CD8-positive, alpha-beta memory T cell (primary cell): Measurements from ENCODE around the gene RNASET2. TPM values are rescaled to one million over a fixed set of nuclear protein-coding genes. Genes with fewer than 3 reads are reported as not detected.

ENCODE experiments used
- CTCF ChIA-PET: fragments of 350-600 bp; sonication (Branson Sonifier 250); formaldehyde crosslinking; loops from one replicate; lab custom pipeline; 2021; ENCODE audit warnings: antibody characterized with exemption; lab: Charles Lee
- POLR2A ChIA-PET: fragments of 350-600 bp; sonication (Branson Sonifier 250); formaldehyde crosslinking; loops from one replicate; lab custom pipeline; 2021; ENCODE audit warnings: antibody characterized with exemption; lab: Charles Lee
- DNase-seq, 5 donors: peaks; one replicate each; pipeline versions ENCODE4 v3.0.0 to v3.0.0-alpha.2; 2020 to 2022; ENCODE audit warnings: mixed read lengths in 1 of 5
- H3K27ac ChIP-seq: one replicate; pipeline ENCODE4 v1.7.0; 2013; ENCODE audit warnings: low read depth, mild to moderate bottlenecking, low read length, moderate library complexity
- H3K27me3 ChIP-seq: 2 replicates; pipeline ENCODE4 v1.7.0; 2013; ENCODE audit warnings: low read length, mild to moderate bottlenecking; ENCODE audit not compliant: insufficient read depth, poor library complexity, severe bottlenecking
- H3K36me3 ChIP-seq: 2 replicates; pipeline ENCODE4 v1.7.0; 2013; ENCODE audit warnings: mild to moderate bottlenecking, low read length, moderate library complexity; ENCODE audit not compliant: insufficient read depth
- H3K4me1 ChIP-seq: 2 replicates; pipeline ENCODE4 v1.7.0; 2013; ENCODE audit warnings: mild to moderate bottlenecking, low read length, moderate library complexity; ENCODE audit not compliant: insufficient read depth
- H3K4me3 ChIP-seq: 2 replicates; pipeline ENCODE4 v1.7.0; 2013; ENCODE audit warnings: mild to moderate bottlenecking, low read length
- H3K9me3 ChIP-seq: 2 replicates; pipeline ENCODE4 v1.7.0; 2013; ENCODE audit warnings: mild to moderate bottlenecking, low read length
- H3K27ac Mint-ChIP-seq, 8 donors: one replicate each; pipeline ENCODE4 v1.8.0; 2020 to 2021; ENCODE audit warnings: mixed read lengths in 8 of 8, mild to moderate bottlenecking in 6 of 8, inconsistent platforms in 3 of 8, moderate library complexity in 3 of 8
- H3K27me3 Mint-ChIP-seq, 2 donors: one replicate each; pipeline ENCODE4 v1.8.0; 2020 to 2021; ENCODE audit warnings: mixed read lengths in 2 of 2, mild to moderate bottlenecking in 1 of 2, moderate library complexity in 1 of 2
- H3K36me3 Mint-ChIP-seq, 3 donors: one replicate each; pipeline ENCODE4 v1.8.0; 2020 to 2021; ENCODE audit warnings: mixed read lengths in 3 of 3, inconsistent platforms in 1 of 3, mild to moderate bottlenecking in 1 of 3
- H3K4me1 Mint-ChIP-seq, 3 donors: one replicate each; pipeline ENCODE4 v1.8.0; 2020 to 2021; ENCODE audit warnings: mixed read lengths in 3 of 3, inconsistent platforms in 1 of 3, mild to moderate bottlenecking in 1 of 3
- H3K4me3 Mint-ChIP-seq, 7 donors: one replicate each; pipeline ENCODE4 v1.8.0; 2020 to 2021; ENCODE audit warnings: mixed read lengths in 7 of 7, mild to moderate bottlenecking in 6 of 7, moderate library complexity in 4 of 7, inconsistent platforms in 2 of 7
- H3K9me3 Mint-ChIP-seq, 5 donors: one replicate each; pipeline ENCODE4 v1.8.0; 2020 to 2022; ENCODE audit warnings: mixed read lengths in 5 of 5, mild to moderate bottlenecking in 3 of 5, moderate library complexity in 2 of 5, inconsistent platforms in 1 of 5
- polyA plus RNA-seq: library from polyadenylated mRNA; unstranded; fragments of 300-500 nt; fragmentation: Illumina TruSeq; gene quantifications from one replicate; pipeline ENCODE4 v1.2.3, GENCODE V29; 2021
- total RNA-seq, 2 experiments: library from RNA; stranded (reverse); gene quantifications; one replicate each; pipeline ENCODE4 v1.2.3, GENCODE V29; 2021

The RNASET2 gene
- total and polyA plus RNA-seq, 3 experiments from 2014 or later, result 22.3 to 232 (median 27.6) TPM

DNA sequence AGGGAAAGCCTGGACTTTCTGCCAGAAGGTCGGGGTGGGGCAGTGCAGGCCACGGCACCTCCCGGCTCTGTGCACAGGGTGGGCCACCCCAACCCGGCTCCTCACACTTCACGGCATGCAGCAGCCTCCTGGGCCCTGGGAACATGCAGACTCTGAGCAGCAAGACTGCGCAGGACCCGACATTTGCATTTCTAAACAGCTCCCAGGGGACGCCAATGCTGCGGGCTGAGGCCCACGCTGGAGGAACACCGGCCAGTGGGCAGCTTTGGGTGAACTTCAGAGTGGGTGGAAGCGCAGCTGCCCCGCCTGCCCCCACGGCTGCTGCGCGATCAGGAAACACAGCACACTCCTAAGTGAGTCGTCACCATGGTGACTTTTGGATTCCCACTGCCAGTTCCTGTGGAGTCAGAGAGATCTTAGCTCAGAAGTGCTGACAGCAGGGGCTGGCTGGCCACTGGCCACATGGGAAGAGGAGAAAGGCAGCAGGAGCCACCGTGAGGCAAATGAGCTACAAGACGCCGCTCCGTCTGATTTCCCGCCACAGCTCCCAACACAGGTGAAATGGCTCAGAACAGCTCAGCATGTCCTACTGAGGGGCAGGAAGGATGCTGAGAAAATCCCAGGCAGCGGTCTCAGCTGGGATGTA lies 52.1 kb downstream of the RNASET2 start:
- ChIA-PET CTCF (interaction anchor here (1.8 kb wide), 1 partner anchor 85 kb away, joined by 4 read pairs; no protein-coding TSS in a partner anchor), POLR2A (no interaction called here)
- H3K27ac Mint-ChIP-seq, result no peak overlapping the region

DNA sequence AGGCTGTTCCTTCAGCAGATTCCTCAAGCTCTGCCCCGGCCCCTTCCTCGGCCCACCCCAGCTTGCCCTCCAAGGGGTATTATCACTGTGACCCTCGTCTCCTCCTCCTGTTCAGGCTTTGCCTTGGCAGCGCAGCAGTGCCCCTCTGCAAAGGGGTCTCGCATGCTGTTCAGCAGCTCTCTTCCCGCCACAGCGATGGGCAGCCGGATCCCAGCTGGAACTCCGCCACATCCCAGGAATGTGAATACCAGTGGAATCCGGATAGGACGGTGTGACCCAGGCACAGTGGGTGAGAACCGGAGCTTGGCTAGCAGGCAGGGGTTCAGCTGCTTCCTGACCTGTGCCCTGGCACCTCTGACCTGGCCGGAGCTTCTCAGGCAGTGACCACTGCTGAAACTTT lies 52.9 kb downstream of the RNASET2 start:
- Mint-ChIP-seq H3K27ac (no peak overlapping the region), H3K4me1 (peaks cover 16 to 21% (median 19%) of the 10 kb centered on the region in 3 donors), H3K27me3 (no peaks in the 10 kb centered on the region), H3K36me3 (peaks cover 0 to 2% (median 0%) of the 10 kb centered on the region in 3 donors), H3K4me3 (no peak overlapping the region), H3K9me3 (peaks cover 0 to 2% (median 0%) of the 10 kb centered on the region in 5 donors)
- Histone ChIP-seq H3K9me3 (no peaks in the 10 kb centered on the region), H3K36me3 (no peaks in the 10 kb centered on the region), H3K27ac (no peak overlapping the region), H3K4me1 (peaks cover 12% of the 10 kb centered on the region), H3K27me3 (no peaks in the 10 kb centered on the region), H3K4me3 (no peak overlapping the region)
- CTCF ChIA-PET, result interaction anchor here (1.4 to 1.8 kb wide), 2 partner anchors 15 to 86 kb away, joined by 3 to 4 read pairs; no protein-coding TSS in a partner anchor
- POLR2A ChIA-PET, result no interaction called here
- no peak for DNase-seq

More for the DNA sequence above, 52.1 kb downstream of the RNASET2 start:
- peaks cover 0 to 2% (median 0%) of the 10 kb centered on the region in 3 donors for H3K36me3 Mint-ChIP-seq
- no peak overlapping the region for H3K4me3 ChIP-seq
- H3K36me3 ChIP-seq, result no peaks in the 10 kb centered on the region
- H3K4me3 Mint-ChIP-seq, result no peak overlapping the region
- H3K9me3 Mint-ChIP-seq, result peaks cover 0 to 2% (median 0%) of the 10 kb centered on the region in 5 donors
- no peaks in the 10 kb centered on the region for H3K9me3 ChIP-seq
- no peak for DNase-seq
- peaks cover 16 to 24% (median 19%) of the 10 kb centered on the region in 3 donors for H3K4me1 Mint-ChIP-seq
- H3K27me3 ChIP-seq, result no peaks in the 10 kb centered on the region
- peaks cover 12% of the 10 kb centered on the region for H3K4me1 ChIP-seq
- H3K27ac ChIP-seq, result no peak overlapping the region
- peaks cover 0 to 1% of the 10 kb centered on the region in 2 donors for H3K27me3 Mint-ChIP-seq

GRCh38 chr6:166903027-166903426 lies 53.3 kb downstream of the RNASET2 start:
- peaks cover 12 to 17% (median 16%) of the 10 kb centered on the region in 3 donors for H3K4me1 Mint-ChIP-seq
- POLR2A ChIA-PET, result no interaction called here
- peaks cover 0 to 2% (median 0%) of the 10 kb centered on the region in 3 donors for H3K36me3 Mint-ChIP-seq
- H3K27me3 ChIP-seq, result no peaks in the 10 kb centered on the region
- no peak overlapping the region for H3K27ac ChIP-seq
- no peaks in the 10 kb centered on the region for H3K36me3 ChIP-seq
- H3K4me3 Mint-ChIP-seq, result no peak overlapping the region
- no peak overlapping the region for H3K27ac Mint-ChIP-seq
- H3K9me3 ChIP-seq, result no peaks in the 10 kb centered on the region
- peaks cover 11% of the 10 kb centered on the region for H3K4me1 ChIP-seq
- no peak for DNase-seq
- H3K9me3 Mint-ChIP-seq, result peaks cover 0 to 2% (median 0%) of the 10 kb centered on the region in 5 donors
- CTCF ChIA-PET, result interaction anchor here (1.4 to 1.8 kb wide), 2 partner anchors 16 to 87 kb away, joined by 3 to 4 read pairs; no protein-coding TSS in a partner anchor
- no peaks in the 10 kb centered on the region for H3K27me3 Mint-ChIP-seq
- H3K4me3 ChIP-seq, result no peak overlapping the region

- Histone ChIP-seq H3K27ac (no peak overlapping the region), H3K4me1 (peaks cover 4% of the 10 kb centered on the region), H3K4me3 (no peak overlapping the region), H3K36me3 (no peaks in the 10 kb centered on the region), H3K27me3 (no peaks in the 10 kb centered on the region), H3K9me3 (no peaks in the 10 kb centered on the region)
- H3K27me3 Mint-ChIP-seq, result no peaks in the 10 kb centered on the region
- ChIA-PET CTCF (interaction anchor here (1.4 kb wide), 1 partner anchor 17 kb away, joined by 3 read pairs; no protein-coding TSS in a partner anchor), POLR2A (no interaction called here)
- H3K9me3 Mint-ChIP-seq, result peaks cover 0 to 2% (median 0%) of the 10 kb centered on the region in 5 donors
- H3K27ac Mint-ChIP-seq, result peak overlapping the region in 1 of 8 donors; percentile 57
- peaks cover 0 to under 1% (median 0%) of the 10 kb centered on the region in 3 donors for H3K36me3 Mint-ChIP-seq
- peaks cover 5 to 10% (median 8%) of the 10 kb centered on the region in 3 donors for H3K4me1 Mint-ChIP-seq
- no peak overlapping the region for H3K4me3 Mint-ChIP-seq
- DNase-seq, result no peak
Observed at GRCh38 chr6:166902211-166902755, 54.1 kb downstream of the RNASET2 start.

GRCh38 chr6:166901626-166902025 lies 54.7 kb downstream of the RNASET2 start:
- ChIA-PET POLR2A (no interaction called here), CTCF (no interaction called here)
- Histone ChIP-seq H3K4me3 (no peak overlapping the region), H3K36me3 (no peaks in the 10 kb centered on the region), H3K27me3 (no peaks in the 10 kb centered on the region), H3K9me3 (no peaks in the 10 kb centered on the region), H3K27ac (no peak overlapping the region), H3K4me1 (no peaks in the 10 kb centered on the region)
- H3K36me3 Mint-ChIP-seq, result no peaks in the 10 kb centered on the region
- H3K9me3 Mint-ChIP-seq, result peaks cover 0 to 2% (median 0%) of the 10 kb centered on the region in 5 donors
- no peak for DNase-seq
- H3K4me3 Mint-ChIP-seq, result peak overlapping the region in 1 of 7 donors; percentile 41
- H3K4me1 Mint-ChIP-seq, result peaks cover 0 to 4% (median 2%) of the 10 kb centered on the region in 3 donors
- H3K27ac Mint-ChIP-seq, result peak overlapping the region in 1 of 8 donors; percentile 84
- no peaks in the 10 kb centered on the region for H3K27me3 Mint-ChIP-seq

DNA sequence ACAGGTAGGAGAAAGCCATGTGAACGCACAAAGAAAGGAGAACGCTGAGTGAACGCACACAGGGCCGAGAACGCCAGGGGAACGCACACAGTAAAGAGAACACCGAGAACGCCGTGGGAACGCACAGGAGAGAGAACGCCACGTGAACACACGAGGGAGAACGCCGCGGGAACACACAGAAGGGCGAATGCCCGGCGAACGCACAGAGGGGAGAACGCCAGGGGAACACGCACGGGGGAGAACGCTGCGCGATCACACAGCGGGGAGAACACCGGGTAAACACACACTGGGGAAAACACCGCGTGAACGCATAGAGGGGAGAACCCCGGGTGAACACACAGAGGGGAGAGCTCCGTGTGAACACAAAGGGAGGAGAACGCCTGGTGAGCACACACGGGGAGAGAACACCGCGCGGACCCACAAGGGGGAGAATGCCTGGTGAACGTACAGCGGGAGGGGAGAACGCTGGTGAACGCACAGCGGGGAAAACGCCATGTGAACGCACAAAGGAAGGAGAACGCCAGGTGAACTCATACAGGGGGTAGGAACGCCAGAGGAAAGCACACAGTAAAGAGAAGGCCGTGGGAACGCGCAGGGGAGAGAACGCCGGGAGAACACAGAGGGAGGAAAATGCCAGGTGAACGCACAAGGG lies 55.3 kb downstream of the RNASET2 start:
- peaks cover 0 to 2% (median 0%) of the 10 kb centered on the region in 5 donors for H3K9me3 Mint-ChIP-seq
- peaks cover 0 to 1% (median 0%) of the 10 kb centered on the region in 3 donors for H3K4me1 Mint-ChIP-seq
- no peaks in the 10 kb centered on the region for H3K9me3 ChIP-seq
- ChIA-PET CTCF (no interaction called here), POLR2A (no interaction called here)
- H3K27ac ChIP-seq, result no peak overlapping the region
- no peak overlapping the region for H3K4me3 ChIP-seq
- H3K4me1 ChIP-seq, result no peaks in the 10 kb centered on the region
- H3K36me3 Mint-ChIP-seq, result no peaks in the 10 kb centered on the region
- H3K36me3 ChIP-seq, result no peaks in the 10 kb centered on the region
- DNase-seq, result no peak
- no peaks in the 10 kb centered on the region for H3K27me3 ChIP-seq
- no peak overlapping the region for H3K27ac Mint-ChIP-seq
- peak overlapping the region in 1 of 7 donors; percentile 41 for H3K4me3 Mint-ChIP-seq
- no peaks in the 10 kb centered on the region for H3K27me3 Mint-ChIP-seq

GRCh38 chr6:166900130-166900708 lies 56.1 kb downstream of the RNASET2 start:
- Mint-ChIP-seq H3K9me3 (peaks cover 0 to 2% (median 0%) of the 10 kb centered on the region in 5 donors), H3K4me3 (no peak overlapping the region), H3K36me3 (no peaks in the 10 kb centered on the region), H3K4me1 (peaks cover 0 to 1% (median 0%) of the 10 kb centered on the region in 3 donors), H3K27ac (no peak overlapping the region), H3K27me3 (no peaks in the 10 kb centered on the region)
- Histone ChIP-seq H3K4me3 (no peak overlapping the region), H3K27ac (no peak overlapping the region), H3K9me3 (no peaks in the 10 kb centered on the region), H3K27me3 (no peaks in the 10 kb centered on the region), H3K36me3 (no peaks in the 10 kb centered on the region), H3K4me1 (no peaks in the 10 kb centered on the region)
- no peak for DNase-seq
- POLR2A ChIA-PET, result no interaction called here
- CTCF ChIA-PET, result no interaction called here
